ENCODE results near the gene NDUFV1. TPM values are rescaled to one million over a fixed set of nuclear protein-coding genes. Genes with fewer than 3 reads are reported as not detected.
A peak's percentile ranks its signal among the peaks of the same experiment; 100 is the strongest.

The NDUFV1 gene
- total RNA-seq, 1 donor from 2014 or later, result 180 TPM

DNA sequence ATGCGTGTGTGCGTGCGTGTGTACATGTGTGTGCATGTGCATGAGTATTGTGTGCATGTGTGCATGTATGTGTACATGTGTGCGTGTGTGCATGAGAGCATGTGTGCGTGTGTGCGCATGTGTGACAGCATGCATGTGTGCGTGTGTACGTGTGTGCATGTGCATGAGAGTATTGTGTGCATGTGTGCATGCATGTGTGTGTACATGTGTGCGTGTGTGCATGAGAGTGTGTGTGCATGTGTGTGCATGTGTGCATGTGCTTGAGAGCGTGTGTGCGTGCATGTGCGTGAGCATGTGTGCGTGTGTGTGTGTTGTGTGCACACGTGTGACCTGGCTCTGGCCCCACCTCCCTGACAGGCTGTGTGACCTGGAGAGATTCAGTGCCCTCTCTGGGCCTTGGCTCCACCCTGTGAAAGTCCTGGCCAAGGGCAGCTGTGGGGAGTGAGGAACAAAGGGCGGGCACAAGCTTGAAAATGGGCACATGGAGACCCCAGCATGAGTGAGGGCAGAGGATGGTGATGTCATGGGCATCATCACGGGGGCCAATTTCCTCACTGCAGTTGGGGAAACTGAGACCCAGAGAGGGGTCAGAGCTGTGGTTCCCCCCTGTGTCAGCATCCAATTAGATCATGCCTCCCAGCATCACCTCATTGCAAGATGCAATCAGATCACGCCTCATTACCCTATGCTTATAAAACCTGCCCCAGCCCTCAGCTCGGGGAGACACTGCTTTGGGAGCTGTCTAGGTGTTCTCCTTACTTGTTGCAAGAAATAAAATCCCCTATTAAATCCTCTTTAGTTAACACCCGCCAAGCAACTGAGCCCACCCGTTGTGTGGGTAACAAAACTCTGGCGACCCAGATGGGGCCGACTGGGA is 43.1 kb downstream of the NDUFV1 start:
- H3K27me3 Mint-ChIP-seq (ENCODE audit: low read depth), result peaks cover 55% of the 10 kb centered on the region
- TF ChIP-seq, protein P1, sequence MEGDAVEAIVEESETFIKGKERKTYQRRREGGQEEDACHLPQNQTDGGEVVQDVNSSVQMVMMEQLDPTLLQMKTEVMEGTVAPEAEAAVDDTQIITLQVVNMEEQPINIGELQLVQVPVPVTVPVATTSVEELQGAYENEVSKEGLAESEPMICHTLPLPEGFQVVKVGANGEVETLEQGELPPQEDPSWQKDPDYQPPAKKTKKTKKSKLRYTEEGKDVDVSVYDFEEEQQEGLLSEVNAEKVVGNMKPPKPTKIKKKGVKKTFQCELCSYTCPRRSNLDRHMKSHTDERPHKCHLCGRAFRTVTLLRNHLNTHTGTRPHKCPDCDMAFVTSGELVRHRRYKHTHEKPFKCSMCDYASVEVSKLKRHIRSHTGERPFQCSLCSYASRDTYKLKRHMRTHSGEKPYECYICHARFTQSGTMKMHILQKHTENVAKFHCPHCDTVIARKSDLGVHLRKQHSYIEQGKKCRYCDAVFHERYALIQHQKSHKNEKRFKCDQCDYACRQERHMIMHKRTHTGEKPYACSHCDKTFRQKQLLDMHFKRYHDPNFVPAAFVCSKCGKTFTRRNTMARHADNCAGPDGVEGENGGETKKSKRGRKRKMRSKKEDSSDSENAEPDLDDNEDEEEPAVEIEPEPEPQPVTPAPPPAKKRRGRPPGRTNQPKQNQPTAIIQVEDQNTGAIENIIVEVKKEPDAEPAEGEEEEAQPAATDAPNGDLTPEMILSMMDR (IDR thresholded peaks at IDR 0.05; ENCODE audit: unreplicated experiment), result no peak
- no peak overlapping the region for H3K27ac Mint-ChIP-seq
- DNase-seq (ENCODE audit: low spot score in 2 of 2, unreplicated experiment in 2 of 2), result no peak
- no peaks in the 10 kb centered on the region for H3K9me3 Mint-ChIP-seq
- H3K36me3 Mint-ChIP-seq, result no peaks in the 10 kb centered on the region
- H3K4me3 Mint-ChIP-seq, result no peak overlapping the region
- H3K4me1 Mint-ChIP-seq, result peaks cover 7% of the 10 kb centered on the region

DNA sequence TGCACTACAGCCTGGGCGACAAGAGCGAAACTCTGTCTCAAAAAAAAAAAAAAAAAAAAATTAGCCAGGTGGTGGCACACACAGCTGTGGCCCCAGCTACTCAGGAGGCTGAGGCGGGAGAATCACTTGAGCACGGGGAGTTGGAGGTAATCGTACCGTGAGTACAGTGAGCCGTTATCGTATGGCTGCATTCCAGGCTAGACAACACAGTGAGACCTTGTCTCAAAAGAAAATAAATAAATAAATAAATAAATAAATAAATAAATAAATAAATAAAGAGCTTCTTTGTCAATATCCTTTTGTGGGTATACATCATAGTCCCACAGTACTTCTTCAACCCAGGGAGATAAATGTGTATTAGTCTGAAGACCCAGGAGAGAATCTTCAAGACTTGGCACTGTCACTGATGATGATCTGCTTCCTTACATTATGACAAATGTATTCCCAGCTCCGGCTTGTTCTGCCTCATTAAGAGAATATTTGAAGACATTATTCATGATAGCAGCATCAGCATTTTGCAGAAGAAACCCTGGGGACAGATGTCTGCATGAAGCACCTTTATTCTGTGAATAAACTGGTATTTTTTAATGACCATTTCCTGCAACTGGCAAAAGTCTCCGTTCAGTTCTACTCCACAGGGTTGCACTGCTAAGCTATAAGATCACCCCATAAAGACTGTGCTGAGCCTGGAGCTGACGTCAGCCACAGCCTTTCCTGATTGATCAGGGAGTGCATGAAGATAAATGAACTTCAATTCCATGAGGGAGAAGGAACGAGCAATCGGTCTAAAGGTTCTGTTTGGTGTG is 45.4 kb downstream of the NDUFV1 start:
- peak overlapping the region; percentile 45 for H3K27ac Mint-ChIP-seq
- peaks cover 7% of the 10 kb centered on the region for H3K4me1 Mint-ChIP-seq
- no peak for DNase-seq (ENCODE audit: low spot score in 2 of 2, unreplicated experiment in 2 of 2)
- TF ChIP-seq, protein P1 (IDR thresholded peaks at IDR 0.05; ENCODE audit: unreplicated experiment), result no peak
- no peaks in the 10 kb centered on the region for H3K36me3 Mint-ChIP-seq
- H3K4me3 Mint-ChIP-seq, result no peak overlapping the region
- no peaks in the 10 kb centered on the region for H3K9me3 Mint-ChIP-seq
- H3K27me3 Mint-ChIP-seq (ENCODE audit: low read depth), result peaks cover 47% of the 10 kb centered on the region

GRCh38 chr11:67652965-67653845 is 46.5 kb downstream of the NDUFV1 start:
- TF ChIP-seq, protein P1 (IDR thresholded peaks at IDR 0.05; ENCODE audit: unreplicated experiment), result no peak
- peaks cover 41% of the 10 kb centered on the region for H3K27me3 Mint-ChIP-seq (ENCODE audit: low read depth)
- no peaks in the 10 kb centered on the region for H3K36me3 Mint-ChIP-seq
- no peak for DNase-seq (ENCODE audit: low spot score in 2 of 2, unreplicated experiment in 2 of 2)
- peaks cover 7% of the 10 kb centered on the region for H3K4me1 Mint-ChIP-seq
- no peaks in the 10 kb centered on the region for H3K9me3 Mint-ChIP-seq
- no peak overlapping the region for H3K4me3 Mint-ChIP-seq
- H3K27ac Mint-ChIP-seq, result peak overlapping the region; percentile 45

- TF ChIP-seq, protein P1 (IDR thresholded peaks at IDR 0.05; ENCODE audit: unreplicated experiment), result no peak
- Mint-ChIP-seq H3K4me1 (peaks cover 13% of the 10 kb centered on the region), H3K27me3 (ENCODE audit: low read depth) (peaks cover 32% of the 10 kb centered on the region), H3K9me3 (no peaks in the 10 kb centered on the region), H3K36me3 (no peaks in the 10 kb centered on the region), H3K27ac (no peak overlapping the region), H3K4me3 (no peak overlapping the region)
- DNase-seq (ENCODE audit: low spot score in 2 of 2, unreplicated experiment in 2 of 2), result no peak
Measured at GRCh38 chr11:67654225-67654624, 47.5 kb downstream of the NDUFV1 start.

- no peak for DNase-seq (ENCODE audit: low spot score in 2 of 2, unreplicated experiment in 2 of 2)
- Mint-ChIP-seq H3K9me3 (no peaks in the 10 kb centered on the region), H3K36me3 (no peaks in the 10 kb centered on the region), H3K4me1 (peaks cover 13% of the 10 kb centered on the region), H3K27me3 (ENCODE audit: low read depth) (peaks cover 15% of the 10 kb centered on the region), H3K27ac (no peak overlapping the region), H3K4me3 (no peak overlapping the region)
- TF ChIP-seq, protein P1 (IDR thresholded peaks at IDR 0.05; ENCODE audit: unreplicated experiment), result no peak
Measured at GRCh38 chr11:67656278-67656922, 49.7 kb downstream of the NDUFV1 start.
